Transverse colon (tissue), 4 donors: ENCODE measurements around the gene ZNF701. TPM values are rescaled to one million over a fixed set of nuclear protein-coding genes. Genes with fewer than 3 reads are reported as not detected.
"Not testable (repeated sequence)": the region's sequence is repeated elsewhere in the genome, so short reads cannot be mapped to it uniquely, and the experiment has no call there.

ENCODE experiments used
- DNase-seq: peaks from one replicate; pipeline ENCODE4 v3.0.0-alpha.2; 2019
- H3K27ac ChIP-seq, 4 donors: fragments of 200-600 bp; sonication (generic); 2 replicates each; pipeline ENCODE4 v1.5.1; 2016 to 2018; ENCODE audit warnings: inconsistent platforms in 4 of 4
- H3K27me3 ChIP-seq: fragments of 200-600 bp; sonication (generic); 2 replicates; pipeline ENCODE4 v1.5.1; 2017; ENCODE audit warnings: inconsistent platforms
- H3K36me3 ChIP-seq, 4 donors: fragments of 200-600 bp; sonication (generic); 2 replicates each; pipeline ENCODE4 v1.5.1; 2017 to 2019; ENCODE audit warnings: inconsistent platforms in 4 of 4
- H3K4me1 ChIP-seq, 4 donors: fragments of 200-600 bp; sonication (generic); 2 replicates each; pipeline ENCODE4 v1.5.1; 2017 to 2020; ENCODE audit warnings: inconsistent platforms in 4 of 4
- H3K4me3 ChIP-seq, 4 donors: fragments of 200-600 bp; sonication (generic); 1 replicate in 1 of 4; 2 replicates in 3 of 4; pipeline versions ENCODE4 v1.5.1 to v1.6.1; 2017 to 2019; ENCODE audit warnings: inconsistent platforms in 4 of 4
- H3K9me3 ChIP-seq, 2 donors: fragments of 200-600 bp; sonication (generic); 2 replicates each; pipeline ENCODE4 v1.5.1; 2017 to 2019; ENCODE audit warnings: inconsistent platforms in 2 of 2
- CTCF ChIP-seq, 5 experiments: fragments of 200-600 bp in 3 of 5; fragments of 450-650 bp in 2 of 5; sonication (generic) in 3 of 5; IDR thresholded peaks; 1 replicate in 2 of 5; 2 replicates in 3 of 5; pipeline ENCODE4 v1.5.1; 2016 to 2017; ENCODE audit warnings: antibody characterized with exemption in 5 of 5, inconsistent platforms in 3 of 5, mild to moderate bottlenecking in 2 of 5, moderate library complexity in 1 of 5
- EP300 ChIP-seq: sonication (generic); formaldehyde crosslinking; IDR thresholded peaks from one replicate; pipeline ENCODE4 v1.6.1; 2017; ENCODE audit warnings: antibody characterized with exemption, low read depth
- POLR2A ChIP-seq: fragments of 450-650 bp; IDR thresholded peaks from one replicate; pipeline ENCODE4 v1.6.1; 2016; ENCODE audit warnings: antibody characterized with exemption, mild to moderate bottlenecking, moderate library complexity
- POLR2AphosphoS5 ChIP-seq, 3 donors: sonication (generic); formaldehyde crosslinking; IDR thresholded peaks; one replicate each; pipeline ENCODE4 v1.6.1; 2016; ENCODE audit warnings: antibody characterized with exemption in 3 of 3
- WGBS, 2 donors: methylation state at CpG; one replicate each; pipeline ENCODE4 v1.1.5; 2018; ENCODE audit warnings: low coverage in 1 of 2; 5-methylcytosine and 5-hydroxymethylcytosine counted together
- in situ Hi-C, 4 donors: fragments of 200-750 bp; cut with MboI; loops; one replicate each; pipeline versions ENCODE4 v1.15.0 to v1.15.1; 2017; ENCODE audit warnings: low sequenced_read_pairs in 3 of 4, low pct_ligation_motif_present in 1 of 4, low pct_unique_long_range_greater_than_20kb in 1 of 4
- intact Hi-C: fragments of 100-400 bp; cut with DNase I; formaldehyde crosslinking; loops from one replicate; pipeline ENCODE4 v1.15.1; 2023; ENCODE audit warnings: low total_unique reads
- total RNA-seq, 4 donors: library from RNA; depleted of rRNA; stranded (reverse); fragments of >200 nt; gene quantifications; one replicate each; pipeline ENCODE4 v1.1.0, GENCODE V29; 2016

ZNF701 gene
- total RNA-seq, 4 donors from 2014 or later: 12.0 to 31.1 (median 23.9) TPM

DNA sequence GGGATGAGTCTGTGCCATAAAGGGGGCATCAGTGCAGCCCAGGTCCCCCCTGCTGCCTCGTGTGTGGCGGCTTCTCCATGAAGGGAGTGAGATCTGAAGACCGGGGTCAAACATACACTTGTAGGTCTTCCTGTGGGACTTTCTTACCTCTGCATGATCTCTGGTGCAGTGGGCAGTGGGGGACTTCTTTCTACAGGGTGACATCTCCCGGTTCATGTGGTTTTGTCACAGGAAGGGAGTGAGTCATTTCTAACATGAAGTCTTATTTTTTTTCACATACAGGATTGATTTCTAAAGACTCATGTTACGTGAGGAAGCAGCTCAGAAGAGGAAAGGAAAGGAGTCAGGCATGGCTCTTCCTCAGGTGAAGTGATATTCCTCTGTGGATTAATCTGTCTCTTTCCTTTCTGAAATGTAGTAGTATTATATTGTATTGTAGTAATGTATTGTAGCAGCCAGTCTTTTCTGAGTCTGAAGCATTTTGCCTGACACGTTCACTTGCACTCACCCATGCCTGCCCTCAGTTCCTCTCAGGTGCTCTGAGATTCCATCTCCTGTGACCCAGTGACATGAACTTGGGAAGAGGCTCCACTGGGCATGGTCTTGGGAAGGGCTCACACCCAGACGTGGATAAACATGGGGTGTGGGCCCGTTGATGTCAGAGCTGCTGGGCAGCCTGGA, 27.0 kb upstream of the ZNF701 start:
- intact Hi-C loops (no loop called here), in situ Hi-C loops (no loop called here)
- 76 to 80% methylated on average over 4 to 8 of the region's 8 CpGs for WGBS, 2 donors

DNA sequence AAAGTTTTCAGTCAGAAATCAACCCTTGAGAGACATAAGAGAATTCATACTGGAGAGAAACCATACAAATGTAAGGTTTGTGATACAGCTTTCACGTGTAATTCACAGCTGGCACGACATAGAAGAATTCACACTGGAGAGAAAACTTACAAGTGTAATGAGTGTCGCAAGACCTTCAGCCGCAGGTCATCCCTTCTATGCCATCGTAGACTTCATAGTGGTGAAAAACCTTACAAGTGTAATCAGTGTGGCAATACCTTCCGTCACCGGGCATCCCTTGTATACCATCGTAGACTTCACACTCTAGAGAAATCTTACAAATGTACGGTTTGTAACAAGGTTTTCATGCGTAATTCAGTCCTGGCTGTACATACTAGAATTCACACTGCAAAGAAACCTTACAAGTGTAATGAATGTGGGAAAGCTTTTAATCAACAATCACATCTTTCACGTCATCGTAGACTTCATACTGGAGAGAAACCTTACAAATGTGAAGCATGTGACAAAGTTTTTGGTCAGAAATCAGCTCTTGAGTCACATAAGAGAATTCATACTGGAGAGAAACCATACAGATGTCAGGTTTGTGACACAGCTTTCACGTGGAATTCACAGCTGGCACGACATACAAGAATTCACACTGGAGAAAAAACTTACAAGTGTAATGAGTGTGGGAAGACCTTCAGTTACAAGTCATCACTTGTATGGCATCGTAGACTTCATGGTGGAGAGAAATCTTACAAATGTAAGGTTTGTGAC, 15.7 kb upstream of the ZNF701 start:
- no peak overlapping the region for H3K4me3 ChIP-seq
- in situ Hi-C loops (no loop called here), intact Hi-C loops (no loop called here)
- peaks cover 5 to 92% (median 47%) of the 10 kb centered on the region in 4 donors for H3K36me3 ChIP-seq
- no peak for DNase-seq
- no peaks in the 10 kb centered on the region for H3K4me1 ChIP-seq
- no peaks in the 10 kb centered on the region for H3K27me3 ChIP-seq
- TF ChIP-seq CTCF (IDR thresholded peaks at IDR 0.05): no peak
- TF ChIP-seq POLR2AphosphoS5 (IDR thresholded peaks at IDR 0.05): no peak
- TF ChIP-seq POLR2A: no peak
- no peak for TF ChIP-seq EP300
- whole genome bisulfite sequencing, 2 donors: 94 to 95% methylated on average over 14 to 15 of the region's 15 CpGs
- no peak overlapping the region for H3K27ac ChIP-seq
- H3K9me3 ChIP-seq: peaks cover 90 to 97% of the 10 kb centered on the region in 2 donors

More for the DNA sequence above, 27.0 kb upstream of the ZNF701 start:
- DNase-seq: no peak
- Histone ChIP-seq H3K27me3 (no peaks in the 10 kb centered on the region), H3K27ac (no peak overlapping the region), H3K4me3 (no peak overlapping the region), H3K36me3 (peaks cover 0 to 72% (median 28%) of the 10 kb centered on the region in 4 donors), H3K9me3 (peaks cover 16% of the 10 kb centered on the region in 2 donors), H3K4me1 (no peaks in the 10 kb centered on the region)
- TF ChIP-seq CTCF (IDR thresholded peaks at IDR 0.05) (no peak), POLR2A (no peak), EP300 (no peak), POLR2AphosphoS5 (IDR thresholded peaks at IDR 0.05) (no peak)

GRCh38 chr19:52557231-52557995, 12.7 kb upstream of the ZNF701 start:
- intact Hi-C loops (no loop called here), in situ Hi-C loops (no loop called here)
- 92 to 96% methylated on average over 10 to 16 of the region's 16 CpGs for WGBS, 2 donors
- Histone ChIP-seq H3K27me3 (no peaks in the 10 kb centered on the region), H3K36me3 (peaks cover 5 to 89% (median 42%) of the 10 kb centered on the region in 4 donors), H3K4me3 (no peak overlapping the region), H3K9me3 (peaks cover 82 to 90% of the 10 kb centered on the region in 2 donors), H3K4me1 (no peaks in the 10 kb centered on the region), H3K27ac (no peak overlapping the region)
- TF ChIP-seq POLR2AphosphoS5 (IDR thresholded peaks at IDR 0.05) (no peak), EP300 (no peak), CTCF (IDR thresholded peaks at IDR 0.05) (no peak), POLR2A (no peak)
- DNase-seq: no peak

GRCh38 chr19:52558732-52559445, 11.2 kb upstream of the ZNF701 start:
- DNase-seq, H3K27ac ChIP-seq, H3K27me3 ChIP-seq, H3K4me3 ChIP-seq, intact Hi-C loops, H3K4me1 ChIP-seq, in situ Hi-C loops: not testable (repeated sequence)
- Histone ChIP-seq H3K9me3 (peaks cover 81 to 91% of the 10 kb centered on the region in 2 donors), H3K36me3 (peaks cover 0 to 89% (median 33%) of the 10 kb centered on the region in 4 donors)
- WGBS, 2 donors: 69 to 94% methylated on average over 3 to 5 of the region's 5 CpGs

GRCh38 chr19:52561611-52562010, 8.5 kb upstream of the ZNF701 start:
- H3K27me3 ChIP-seq, DNase-seq, in situ Hi-C loops, H3K27ac ChIP-seq, H3K4me3 ChIP-seq, intact Hi-C loops, H3K4me1 ChIP-seq: not testable (repeated sequence)
- peaks cover 0 to 79% (median 29%) of the 10 kb centered on the region in 4 donors for H3K36me3 ChIP-seq
- WGBS, 2 donors: 94 to 95% methylated on average over 4 to 8 of the region's 8 CpGs
- H3K9me3 ChIP-seq: peaks cover 70 to 80% of the 10 kb centered on the region in 2 donors
